ENCODE results near the gene PLEKHA6. TPM values are rescaled to one million over a fixed set of nuclear protein-coding genes. Genes with fewer than 3 reads are reported as not detected.

PLEKHA6 gene
- total RNA-seq, 1 experiment from 2014 or later: 5.5 TPM

DNA sequence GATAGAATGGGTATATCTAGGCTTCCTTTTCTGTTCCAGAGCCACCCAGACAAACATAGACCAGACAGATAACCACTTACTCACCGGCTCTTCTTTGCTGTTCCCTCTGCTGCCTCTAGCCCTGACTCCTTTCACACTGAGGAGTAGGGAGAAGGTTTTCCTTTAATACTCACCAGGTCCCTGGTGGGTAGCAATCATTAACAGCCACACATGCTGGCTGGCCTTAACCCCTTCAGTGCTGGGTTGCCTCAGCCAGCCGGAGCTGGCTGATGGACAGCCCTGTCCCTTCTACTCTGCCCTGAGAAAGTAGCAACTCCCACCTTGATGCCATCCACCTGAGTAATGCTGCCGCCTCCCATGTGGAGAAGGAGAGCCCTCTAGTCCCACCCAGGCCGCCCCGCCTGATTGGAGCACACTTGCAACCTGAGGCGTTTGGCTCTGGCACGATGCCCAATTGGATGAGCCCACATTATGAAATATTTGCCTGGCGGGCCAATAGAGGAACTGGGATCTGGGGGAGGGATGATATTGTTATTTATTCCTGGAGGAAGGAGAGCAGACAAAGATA is 71.6 kb downstream of the PLEKHA6 start:
- intact Hi-C loops (cut with micrococcal nuclease; ENCODE audit: unreplicated experiment) (no loop called here), in situ Hi-C loops (cut with HindIII; ENCODE audit: low pct_unique_long_range_greater_than_20kb, low sequenced_read_pairs) (no loop called here)
- Histone ChIP-seq H3K4me1 (ENCODE audit: control insufficient read depth, insufficient read depth, low read length) (peaks cover 5% of the 10 kb centered on the region; the same call in 1 of the 2 replicates), H3K4me3 (ENCODE audit: low read depth in 2 of 2, low read length in 2 of 2) (no peak overlapping the region), H3K27ac (ENCODE audit: low read length) (no peak overlapping the region), H3K36me3 (ENCODE audit: control insufficient read depth, insufficient read depth, low read length) (no peaks in the 10 kb centered on the region), H3K9me3 (ENCODE audit: control insufficient read depth, insufficient read depth, low read depth, low read length) (no peaks in the 10 kb centered on the region), H3K27me3 (ENCODE audit: control insufficient read depth, insufficient read depth, low read length) (0 out of 2 replicates have a peak, but pooled peaks cover 3% of the 10 kb centered on the region)
- ChIA-PET POLR2A (no interaction called here), CTCF (no interaction called here)
- peak; percentile 68; the same call in 1 of the 2 replicates for ATAC-seq
- TF ChIP-seq, protein P1, sequence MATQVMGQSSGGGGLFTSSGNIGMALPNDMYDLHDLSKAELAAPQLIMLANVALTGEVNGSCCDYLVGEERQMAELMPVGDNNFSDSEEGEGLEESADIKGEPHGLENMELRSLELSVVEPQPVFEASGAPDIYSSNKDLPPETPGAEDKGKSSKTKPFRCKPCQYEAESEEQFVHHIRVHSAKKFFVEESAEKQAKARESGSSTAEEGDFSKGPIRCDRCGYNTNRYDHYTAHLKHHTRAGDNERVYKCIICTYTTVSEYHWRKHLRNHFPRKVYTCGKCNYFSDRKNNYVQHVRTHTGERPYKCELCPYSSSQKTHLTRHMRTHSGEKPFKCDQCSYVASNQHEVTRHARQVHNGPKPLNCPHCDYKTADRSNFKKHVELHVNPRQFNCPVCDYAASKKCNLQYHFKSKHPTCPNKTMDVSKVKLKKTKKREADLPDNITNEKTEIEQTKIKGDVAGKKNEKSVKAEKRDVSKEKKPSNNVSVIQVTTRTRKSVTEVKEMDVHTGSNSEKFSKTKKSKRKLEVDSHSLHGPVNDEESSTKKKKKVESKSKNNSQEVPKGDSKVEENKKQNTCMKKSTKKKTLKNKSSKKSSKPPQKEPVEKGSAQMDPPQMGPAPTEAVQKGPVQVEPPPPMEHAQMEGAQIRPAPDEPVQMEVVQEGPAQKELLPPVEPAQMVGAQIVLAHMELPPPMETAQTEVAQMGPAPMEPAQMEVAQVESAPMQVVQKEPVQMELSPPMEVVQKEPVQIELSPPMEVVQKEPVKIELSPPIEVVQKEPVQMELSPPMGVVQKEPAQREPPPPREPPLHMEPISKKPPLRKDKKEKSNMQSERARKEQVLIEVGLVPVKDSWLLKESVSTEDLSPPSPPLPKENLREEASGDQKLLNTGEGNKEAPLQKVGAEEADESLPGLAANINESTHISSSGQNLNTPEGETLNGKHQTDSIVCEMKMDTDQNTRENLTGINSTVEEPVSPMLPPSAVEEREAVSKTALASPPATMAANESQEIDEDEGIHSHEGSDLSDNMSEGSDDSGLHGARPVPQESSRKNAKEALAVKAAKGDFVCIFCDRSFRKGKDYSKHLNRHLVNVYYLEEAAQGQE (IDR thresholded peaks at IDR 0.05; ENCODE audit: insufficient read depth in 1 of 2, low read depth in 2 of 2, low read length in 1 of 2): no peak
- TF ChIP-seq SIN3A (IDR thresholded peaks at IDR 0.05; ENCODE audit: borderline replicate concordance, insufficient read depth, low read depth, low read length): no peak
- TF ChIP-seq, protein P2, sequence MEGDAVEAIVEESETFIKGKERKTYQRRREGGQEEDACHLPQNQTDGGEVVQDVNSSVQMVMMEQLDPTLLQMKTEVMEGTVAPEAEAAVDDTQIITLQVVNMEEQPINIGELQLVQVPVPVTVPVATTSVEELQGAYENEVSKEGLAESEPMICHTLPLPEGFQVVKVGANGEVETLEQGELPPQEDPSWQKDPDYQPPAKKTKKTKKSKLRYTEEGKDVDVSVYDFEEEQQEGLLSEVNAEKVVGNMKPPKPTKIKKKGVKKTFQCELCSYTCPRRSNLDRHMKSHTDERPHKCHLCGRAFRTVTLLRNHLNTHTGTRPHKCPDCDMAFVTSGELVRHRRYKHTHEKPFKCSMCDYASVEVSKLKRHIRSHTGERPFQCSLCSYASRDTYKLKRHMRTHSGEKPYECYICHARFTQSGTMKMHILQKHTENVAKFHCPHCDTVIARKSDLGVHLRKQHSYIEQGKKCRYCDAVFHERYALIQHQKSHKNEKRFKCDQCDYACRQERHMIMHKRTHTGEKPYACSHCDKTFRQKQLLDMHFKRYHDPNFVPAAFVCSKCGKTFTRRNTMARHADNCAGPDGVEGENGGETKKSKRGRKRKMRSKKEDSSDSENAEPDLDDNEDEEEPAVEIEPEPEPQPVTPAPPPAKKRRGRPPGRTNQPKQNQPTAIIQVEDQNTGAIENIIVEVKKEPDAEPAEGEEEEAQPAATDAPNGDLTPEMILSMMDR (IDR thresholded peaks at IDR 0.05): no peak
- no peak for TF ChIP-seq POLR2AphosphoS5 (IDR thresholded peaks at IDR 0.05; ENCODE audit: low read depth, low read length)
- no peak for TF ChIP-seq TCF7L2 (IDR thresholded peaks at IDR 0.05; ENCODE audit: low read depth, low read length)
- BruUV-seq (replicated peaks): no TSS peak
- no peak for DNase-seq (ENCODE audit: low read depth, low spot score)

DNA sequence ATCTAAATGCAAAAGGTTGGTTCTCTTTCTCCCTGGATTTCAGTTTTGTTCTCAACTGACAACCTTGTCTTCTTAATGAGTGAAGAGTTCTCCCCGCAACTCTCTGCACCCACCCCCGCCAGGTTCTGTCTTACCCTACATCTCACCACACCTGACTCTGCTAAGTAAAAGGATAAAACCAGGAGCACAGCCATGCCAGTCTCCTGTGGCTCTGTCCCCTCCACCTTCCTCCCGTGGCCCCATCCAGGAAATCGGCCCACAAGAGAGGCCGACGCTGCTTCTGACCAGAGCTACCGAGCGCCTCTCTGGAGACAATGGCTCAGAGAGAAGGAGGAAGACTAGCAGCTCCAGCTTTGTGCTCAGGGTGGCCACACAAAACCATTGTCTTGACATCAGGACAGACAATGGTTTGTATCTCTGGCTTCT is 72.2 kb downstream of the PLEKHA6 start:
- ATAC-seq: peak; percentile 23; the same call in 1 of the 2 replicates

More for the DNA sequence above, 72.2 kb downstream of the PLEKHA6 start:
- intact Hi-C loops (cut with micrococcal nuclease; ENCODE audit: unreplicated experiment): no loop called here
- Histone ChIP-seq H3K9me3 (ENCODE audit: control insufficient read depth, insufficient read depth, low read depth, low read length) (no peaks in the 10 kb centered on the region), H3K4me3 (ENCODE audit: low read depth in 2 of 2, low read length in 2 of 2) (no peak overlapping the region; a peak in 1 of 4 replicates), H3K36me3 (ENCODE audit: control insufficient read depth, insufficient read depth, low read length) (no peaks in the 10 kb centered on the region), H3K27ac (ENCODE audit: low read length) (no peak overlapping the region), H3K4me1 (ENCODE audit: control insufficient read depth, insufficient read depth, low read length) (peaks cover 5% of the 10 kb centered on the region; the same call in 1 of the 2 replicates), H3K27me3 (ENCODE audit: control insufficient read depth, insufficient read depth, low read length) (0 out of 2 replicates have a peak, but pooled peaks cover 3% of the 10 kb centered on the region)
- TF ChIP-seq, protein P2 (IDR thresholded peaks at IDR 0.05): no peak
- TF ChIP-seq, protein P1 (IDR thresholded peaks at IDR 0.05; ENCODE audit: insufficient read depth in 1 of 2, low read depth in 2 of 2, low read length in 1 of 2): no peak
- TF ChIP-seq SIN3A (IDR thresholded peaks at IDR 0.05; ENCODE audit: borderline replicate concordance, insufficient read depth, low read depth, low read length) (no peak), TCF7L2 (IDR thresholded peaks at IDR 0.05; ENCODE audit: low read depth, low read length) (no peak), POLR2AphosphoS5 (IDR thresholded peaks at IDR 0.05; ENCODE audit: low read depth, low read length) (no peak)
- ChIA-PET POLR2A (no interaction called here), CTCF (no interaction called here)
- DNase-seq (ENCODE audit: low read depth, low spot score): no peak
- in situ Hi-C loops (cut with HindIII; ENCODE audit: low pct_unique_long_range_greater_than_20kb, low sequenced_read_pairs): no loop called here
- no TSS peak for BruUV-seq (replicated peaks)

Data from Panc1 (cell line).